Spleen (tissue), 3 donors: ENCODE data around the gene SNX1.

Source experiments
- POLR2A ChIP-seq, 3 donors: fragments of 450-650 bp; IDR thresholded peaks; one replicate each; pipeline ENCODE4 v1.5.1; 2017; ENCODE audit warnings: antibody characterized with exemption in 3 of 3, mild to moderate bottlenecking in 1 of 3
- POLR2AphosphoS5 ChIP-seq, 3 donors: sonication (generic); formaldehyde crosslinking; IDR thresholded peaks; one replicate each; pipeline ENCODE4 v1.5.1; 2017; ENCODE audit warnings: antibody characterized with exemption in 3 of 3

- TF ChIP-seq POLR2A (IDR thresholded peaks at IDR 0.05): no peak
- TF ChIP-seq POLR2AphosphoS5 (IDR thresholded peaks at IDR 0.05): no peak
Measured at GRCh38 chr15:64110950-64111678, 15.3 kb downstream of the SNX1 start.
